H9 (cell line): ENCODE data around the gene NMU. TPM values are rescaled to one million over a fixed set of nuclear protein-coding genes. Genes with fewer than 3 reads are reported as not detected.
A peak's percentile ranks its signal among the peaks of the same experiment; 100 is the strongest.

ENCODE experiments used
- DNase-seq: peaks from one replicate; pipeline ENCODE4 v3.0.0-alpha.2; 2017
- H2AFZ ChIP-seq: one replicate; pipeline ENCODE4 v1.6.1; 2013; ENCODE audit warnings: mild to moderate bottlenecking, low read length, control low read depth, moderate library complexity
- H2AK5ac ChIP-seq: 2 replicates; pipeline ENCODE4 v1.6.1; 2013; ENCODE audit warnings: low read length, control low read depth, mixed read lengths; ENCODE audit not compliant: insufficient read length
- H2BK120ac ChIP-seq: one replicate; pipeline ENCODE4 v1.6.1; 2013; ENCODE audit warnings: low read depth, mild to moderate bottlenecking, low read length, control low read depth, inconsistent platforms; ENCODE audit not compliant: poor library complexity, severe bottlenecking
- H2BK12ac ChIP-seq: 2 replicates; pipeline ENCODE4 v1.6.1; 2013; ENCODE audit warnings: low read length, control low read depth, mixed read lengths, low read depth; ENCODE audit not compliant: insufficient read length
- H2BK15ac ChIP-seq: 2 replicates; pipeline ENCODE4 v1.6.1; 2013; ENCODE audit warnings: low read depth, low read length, control low read depth
- H2BK20ac ChIP-seq: one replicate; pipeline ENCODE4 v1.6.1; 2013; ENCODE audit warnings: low read depth, mild to moderate bottlenecking, low read length, control low read depth, inconsistent platforms; ENCODE audit not compliant: poor library complexity, severe bottlenecking
- H2BK5ac ChIP-seq: 2 replicates; pipeline ENCODE4 v1.6.1; 2013; ENCODE audit warnings: low read length, control low read depth, mixed read lengths; ENCODE audit not compliant: insufficient read length
- H3K14ac ChIP-seq: 2 replicates; pipeline ENCODE4 v1.6.1; 2013; ENCODE audit warnings: low read length, control low read depth; ENCODE audit not compliant: insufficient read depth
- H3K18ac ChIP-seq: 2 replicates; pipeline ENCODE4 v1.6.1; 2013; ENCODE audit warnings: low read depth, mild to moderate bottlenecking, mixed read lengths, low read length, control low read depth; ENCODE audit not compliant: insufficient read length
- H3K23ac ChIP-seq: 2 replicates; pipeline ENCODE4 v1.6.1; 2013; ENCODE audit warnings: low read length, control low read depth, mixed read lengths, low read depth; ENCODE audit not compliant: insufficient read length
- H3K23me2 ChIP-seq: 2 replicates; pipeline ENCODE4 v1.6.1; 2013; ENCODE audit warnings: low read depth, mild to moderate bottlenecking, mixed read lengths, low read length, control low read depth; ENCODE audit not compliant: insufficient read length, poor library complexity, severe bottlenecking
- H3K27ac ChIP-seq: 2 replicates; pipeline ENCODE4 v1.5.1; 2013; ENCODE audit warnings: low read length, control low read depth, mixed read lengths, low read depth; ENCODE audit not compliant: insufficient read length
- H3K27me3 ChIP-seq: 2 replicates; pipeline ENCODE4 v1.6.1; 2013; ENCODE audit warnings: low read length, control low read depth, inconsistent platforms; ENCODE audit not compliant: insufficient read depth
- H3K4ac ChIP-seq: 2 replicates; pipeline ENCODE4 v1.6.1; 2013; ENCODE audit warnings: low read depth, mild to moderate bottlenecking, control low read depth, inconsistent platforms, low read length, moderate library complexity
- H3K4me1 ChIP-seq: 2 replicates; pipeline ENCODE4 v1.6.1; 2013; ENCODE audit warnings: low read length, control low read depth, inconsistent platforms; ENCODE audit not compliant: insufficient read depth
- H3K4me2 ChIP-seq: 2 replicates; pipeline ENCODE4 v1.6.1; 2013; ENCODE audit warnings: low read length, control low read depth, mixed read lengths; ENCODE audit not compliant: insufficient read length, insufficient read depth
- H3K56ac ChIP-seq: 2 replicates; pipeline ENCODE4 v1.6.1; 2013; ENCODE audit warnings: low read depth, mild to moderate bottlenecking, mixed read lengths, low read length, control low read depth; ENCODE audit not compliant: insufficient read length
- H3K79me1 ChIP-seq: 2 replicates; pipeline ENCODE4 v1.6.1; 2013; ENCODE audit warnings: low read depth, mild to moderate bottlenecking, moderate library complexity, low read length, control low read depth, inconsistent platforms; ENCODE audit not compliant: insufficient read depth, poor library complexity, severe bottlenecking
- H3K79me2 ChIP-seq: 2 replicates; pipeline ENCODE4 v1.6.1; 2013; ENCODE audit warnings: low read length, control low read depth, inconsistent platforms; ENCODE audit not compliant: insufficient read depth
- H3K9ac ChIP-seq: 2 replicates; pipeline ENCODE4 v1.6.1; 2013; ENCODE audit warnings: low read length, control low read depth, mixed read lengths; ENCODE audit not compliant: insufficient read length; ENCODE audit errors: extremely low read depth
- H3K9me3 ChIP-seq: one replicate; pipeline ENCODE4 v1.6.1; 2013; ENCODE audit warnings: low read depth, low read length, inconsistent platforms; ENCODE audit not compliant: control insufficient read depth
- H3T11ph ChIP-seq: one replicate; pipeline ENCODE4 v1.6.1; 2013; ENCODE audit warnings: mild to moderate bottlenecking, low read length, control low read depth, inconsistent platforms
- H4K20me1 ChIP-seq: one replicate; pipeline ENCODE4 v1.6.1; 2013; ENCODE audit not compliant: control insufficient read depth, insufficient read length, insufficient read depth
- H4K5ac ChIP-seq: 2 replicates; pipeline ENCODE4 v1.6.1; 2013; ENCODE audit warnings: low read depth, mild to moderate bottlenecking, mixed read lengths, low read length, control low read depth; ENCODE audit not compliant: insufficient read length
- H4K8ac ChIP-seq: replicated peaks from 2 replicates; pipeline ENCODE4 v1.6.1; 2013; ENCODE audit warnings: low read length, control low read depth, mixed read lengths, low read depth; ENCODE audit not compliant: insufficient read length
- H4K91ac ChIP-seq: 2 replicates; pipeline ENCODE4 v1.6.1; 2013; ENCODE audit warnings: low read depth, mild to moderate bottlenecking, moderate library complexity, mixed read lengths, low read length, control low read depth; ENCODE audit not compliant: insufficient read length
- H3K27ac Mint-ChIP-seq, 3 experiments: 2 replicates in 2 of 3; 3 replicates in 1 of 3; pipeline ENCODE4 v1.8.0; 2020 to 2021; ENCODE audit warnings: mixed read lengths in 3 of 3, mild to moderate bottlenecking in 1 of 3, moderate library complexity in 1 of 3
- H3K27me3 Mint-ChIP-seq: 2 replicates; pipeline ENCODE4 v1.8.0; 2021; ENCODE audit warnings: low read depth, mild to moderate bottlenecking, moderate library complexity, mixed read lengths
- H3K36me3 Mint-ChIP-seq, 3 experiments: 2 replicates in 2 of 3; 3 replicates in 1 of 3; pipeline ENCODE4 v1.8.0; 2020 to 2021; ENCODE audit warnings: low read depth in 3 of 3, mixed read lengths in 3 of 3; ENCODE audit not compliant: insufficient read depth in 1 of 3
- H3K4me1 Mint-ChIP-seq, 2 experiments: 2 replicates each; pipeline ENCODE4 v1.8.0; 2020; ENCODE audit warnings: mixed read lengths in 2 of 2
- H3K4me3 Mint-ChIP-seq, 2 experiments: 2 replicates in 1 of 2; 3 replicates in 1 of 2; pipeline ENCODE4 v1.8.0; 2020 to 2021; ENCODE audit warnings: mild to moderate bottlenecking in 2 of 2, mixed read lengths in 2 of 2, moderate library complexity in 1 of 2
- H3K9me3 Mint-ChIP-seq, 2 experiments: 2 replicates in 1 of 2; 3 replicates in 1 of 2; pipeline ENCODE4 v1.8.0; 2020; ENCODE audit warnings: mild to moderate bottlenecking in 2 of 2, mixed read lengths in 2 of 2, moderate library complexity in 1 of 2
- WGBS: extraction: QIAGEN DNeasy Blood & Tissue Kit; methylation state at CpG from one replicate; pipeline ENCODE4 v1.1.7; 2013; ENCODE audit warnings: missing lambda C conversion rate, low lambda C conversion rate, mixed read lengths; ENCODE audit not compliant: insufficient read length; ENCODE audit errors: extremely low coverage; 5-methylcytosine and 5-hydroxymethylcytosine counted together
- total RNA-seq: library from RNA; stranded (reverse); gene quantifications from 2 replicates; pipeline ENCODE4 v1.2.1, GENCODE V29; 2021
- TF ChIP-seq, protein P1 (sequence below): fragments of 200-600 bp; sonication (generic); conservative IDR thresholded peaks from 3 replicates; pipeline ENCODE4 v1.8.0; 2021; ENCODE audit warnings: antibody characterized with exemption, mild to moderate bottlenecking

The NMU gene
- total RNA-seq, 1 experiment from 2014 or later = 12.9 TPM

DNA sequence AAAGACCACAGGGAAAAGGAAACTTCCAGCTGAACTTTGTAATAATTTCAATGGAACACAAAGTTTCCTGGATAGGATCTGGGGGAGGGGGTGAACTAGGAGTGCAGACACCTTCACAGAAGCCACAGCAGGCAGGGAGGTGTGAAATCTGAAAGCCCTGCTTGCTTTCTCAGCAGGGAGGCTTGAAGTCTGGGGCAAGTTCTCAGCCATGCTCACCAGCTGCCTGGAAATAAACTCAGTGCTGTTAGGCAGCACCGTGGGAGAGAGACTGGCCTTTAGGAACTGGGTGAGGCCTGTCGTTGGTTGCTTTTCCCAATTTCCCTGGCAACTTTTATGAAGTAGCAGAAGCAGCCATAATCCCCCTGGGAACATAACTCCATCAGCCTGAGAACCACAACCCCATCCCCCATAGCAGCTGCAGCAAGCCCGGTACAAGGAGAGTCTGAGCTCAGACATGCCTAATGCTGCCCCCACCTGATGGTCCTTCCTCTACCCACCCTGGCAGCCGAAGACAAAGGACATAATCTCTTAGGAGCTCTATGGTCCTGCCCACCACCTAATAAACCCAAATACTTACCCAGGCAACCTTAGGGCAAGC, 39.2 kb upstream of the NMU start:
- TF ChIP-seq, protein P1, sequence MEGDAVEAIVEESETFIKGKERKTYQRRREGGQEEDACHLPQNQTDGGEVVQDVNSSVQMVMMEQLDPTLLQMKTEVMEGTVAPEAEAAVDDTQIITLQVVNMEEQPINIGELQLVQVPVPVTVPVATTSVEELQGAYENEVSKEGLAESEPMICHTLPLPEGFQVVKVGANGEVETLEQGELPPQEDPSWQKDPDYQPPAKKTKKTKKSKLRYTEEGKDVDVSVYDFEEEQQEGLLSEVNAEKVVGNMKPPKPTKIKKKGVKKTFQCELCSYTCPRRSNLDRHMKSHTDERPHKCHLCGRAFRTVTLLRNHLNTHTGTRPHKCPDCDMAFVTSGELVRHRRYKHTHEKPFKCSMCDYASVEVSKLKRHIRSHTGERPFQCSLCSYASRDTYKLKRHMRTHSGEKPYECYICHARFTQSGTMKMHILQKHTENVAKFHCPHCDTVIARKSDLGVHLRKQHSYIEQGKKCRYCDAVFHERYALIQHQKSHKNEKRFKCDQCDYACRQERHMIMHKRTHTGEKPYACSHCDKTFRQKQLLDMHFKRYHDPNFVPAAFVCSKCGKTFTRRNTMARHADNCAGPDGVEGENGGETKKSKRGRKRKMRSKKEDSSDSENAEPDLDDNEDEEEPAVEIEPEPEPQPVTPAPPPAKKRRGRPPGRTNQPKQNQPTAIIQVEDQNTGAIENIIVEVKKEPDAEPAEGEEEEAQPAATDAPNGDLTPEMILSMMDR = no peak
- peaks cover 1% of the 10 kb centered on the region; the same call in 1 of the 2 replicates for H3K27me3 Mint-ChIP-seq
- H3K23ac ChIP-seq = no peak overlapping the region
- H3K4ac ChIP-seq = no peak overlapping the region
- no peak overlapping the region for H3T11ph ChIP-seq
- H2AFZ ChIP-seq = no peak overlapping the region
- no peak for DNase-seq
- H3K27ac Mint-ChIP-seq = peak overlapping the region in 1 of 3 experiments; percentile 1; a peak in 2 of 7 replicates
- H3K56ac ChIP-seq = no peak overlapping the region
- no peak overlapping the region for H4K91ac ChIP-seq
- WGBS = no CpG with 5 or more reads among the region's 4 CpGs
- no peaks in the 10 kb centered on the region for H3K23me2 ChIP-seq
- no peak overlapping the region for H3K9ac ChIP-seq
- no peaks in the 10 kb centered on the region for H3K9me3 ChIP-seq
- no peaks in the 10 kb centered on the region for H3K27me3 ChIP-seq
- no peak overlapping the region for H3K18ac ChIP-seq
- H3K4me1 Mint-ChIP-seq = peaks cover 16 to 20% of the 10 kb centered on the region in 2 experiments
- H4K20me1 ChIP-seq = no peaks in the 10 kb centered on the region
- H4K5ac ChIP-seq = no peak overlapping the region
- H2BK15ac ChIP-seq = no peak overlapping the region
- H3K27ac ChIP-seq = no peak overlapping the region
- no peak overlapping the region for H3K4me2 ChIP-seq
- H3K36me3 Mint-ChIP-seq = peaks cover 0 to 8% (median 0%) of the 10 kb centered on the region in 3 experiments; a peak in 3 of 7 replicates
- no peaks in the 10 kb centered on the region; the same call in 1 of the 2 replicates for H3K4me1 ChIP-seq
- no peak overlapping the region for H4K8ac ChIP-seq
- no peaks in the 10 kb centered on the region for H3K79me2 ChIP-seq
- no peak overlapping the region for H2BK5ac ChIP-seq
- H2BK20ac ChIP-seq = no peak overlapping the region
- no peak overlapping the region for H2AK5ac ChIP-seq
- H2BK12ac ChIP-seq = no peak overlapping the region
- no peaks in the 10 kb centered on the region for H3K79me1 ChIP-seq
- no peak overlapping the region for H2BK120ac ChIP-seq
- no peaks in the 10 kb centered on the region; a peak in 3 of 5 replicates for H3K9me3 Mint-ChIP-seq
- H3K4me3 Mint-ChIP-seq = no peak overlapping the region
- no peak overlapping the region for H3K14ac ChIP-seq
